Esophagus muscularis mucosa (tissue), 4 donors: ENCODE measurements around the gene ARMC9. TPM values are rescaled to one million over a fixed set of nuclear protein-coding genes. Genes with fewer than 3 reads are reported as not detected.

Experiments
- DNase-seq: peaks from one replicate; pipeline ENCODE4 v3.0.0-alpha.2; 2017; ENCODE audit errors: extremely low spot score
- H3K27ac ChIP-seq, 4 donors: fragments of 200-600 bp; sonication (generic); replicated peaks in 1 of 4; 1 replicate in 3 of 4; 2 replicates in 1 of 4; pipeline ENCODE4 v1.5.1; 2016 to 2019; ENCODE audit warnings: mild to moderate bottlenecking in 1 of 4
- H3K27me3 ChIP-seq, 4 donors: fragments of 200-600 bp; sonication (generic); one replicate each; pipeline versions ENCODE4 v1.5.1 to v1.6.0; 2016 to 2019
- H3K36me3 ChIP-seq, 4 donors: fragments of 200-600 bp; sonication (generic); one replicate each; pipeline ENCODE4 v1.5.1; 2016 to 2019
- H3K4me1 ChIP-seq, 4 donors: fragments of 200-600 bp; sonication (generic); one replicate each; pipeline ENCODE4 v1.5.1; 2016 to 2019
- H3K4me3 ChIP-seq, 4 donors: fragments of 200-600 bp; sonication (generic); 1 replicate in 2 of 4; 2 replicates in 2 of 4; pipeline ENCODE4 v1.5.1; 2016 to 2019; ENCODE audit warnings: mild to moderate bottlenecking in 4 of 4, moderate library complexity in 1 of 4
- H3K9me3 ChIP-seq, 4 donors: fragments of 200-600 bp; sonication (generic); 1 replicate in 3 of 4; 2 replicates in 1 of 4; pipeline ENCODE4 v1.5.1; 2016 to 2019
- CTCF ChIP-seq, 3 experiments: fragments of 200-600 bp in 2 of 3; fragments of 450-650 bp in 1 of 3; sonication (generic) in 2 of 3; IDR thresholded peaks; one replicate each; pipeline ENCODE4 v1.5.1; 2017 to 2019; ENCODE audit warnings: antibody characterized with exemption in 3 of 3, mild to moderate bottlenecking in 2 of 3, moderate library complexity in 1 of 3
- EP300 ChIP-seq: sonication (generic); formaldehyde crosslinking; IDR thresholded peaks from one replicate; pipeline ENCODE4 v1.6.1; 2017; ENCODE audit warnings: antibody characterized with exemption
- POLR2A ChIP-seq: fragments of 450-650 bp; IDR thresholded peaks from one replicate; pipeline ENCODE4 v1.6.1; 2017; ENCODE audit warnings: antibody characterized with exemption, moderate library complexity, mild to moderate bottlenecking, low read depth
- POLR2AphosphoS5 ChIP-seq, 2 donors: sonication (generic); formaldehyde crosslinking; IDR thresholded peaks; one replicate each; pipeline ENCODE4 v1.6.1; 2017; ENCODE audit warnings: antibody characterized with exemption in 2 of 2
- WGBS: methylation state at CpG from one replicate; pipeline ENCODE4 v1.1.5; 2018; 5-methylcytosine and 5-hydroxymethylcytosine counted together
- intact Hi-C: fragments of 100-400 bp; cut with DNase I; formaldehyde crosslinking; loops from one replicate; pipeline ENCODE4 v1.15.1; 2023
- total RNA-seq, 4 donors: library from RNA; depleted of rRNA; stranded (reverse); fragments of >200 nt; gene quantifications; one replicate each; pipeline versions ENCODE4 v1.1.0 to v1.2.1, GENCODE V29; 2016

ARMC9 gene
- total RNA-seq, 4 donors from 2014 or later, result 119 to 262 (median 152) TPM

- no peaks in the 10 kb centered on the region for H3K27me3 ChIP-seq
- no peak overlapping the region for H3K4me3 ChIP-seq
- intact Hi-C loops, result loop anchor here (5.0 to 10.0 kb wide), 3 partner anchors 116 to 304 kb away; no protein-coding TSS in a partner anchor
- no peaks in the 10 kb centered on the region for H3K36me3 ChIP-seq
- H3K27ac ChIP-seq, result no peak overlapping the region
- TF ChIP-seq CTCF (IDR thresholded peaks at IDR 0.05) (no peak), POLR2AphosphoS5 (IDR thresholded peaks at IDR 0.05) (no peak)
- WGBS, result 65% methylated on average over 3 of the region's 3 CpGs
- peaks cover 10 to 17% (median 15%) of the 10 kb centered on the region in 4 donors for H3K4me1 ChIP-seq
- no peak for DNase-seq
- H3K9me3 ChIP-seq, result peaks cover 0 to 5% (median 2%) of the 10 kb centered on the region in 4 donors
Observed at GRCh38 chr2:231411237-231411636, 212.8 kb downstream of the ARMC9 start.

GRCh38 chr2:231411831-231412617 is 213.6 kb downstream of the ARMC9 start:
- TF ChIP-seq POLR2A (no peak), EP300 (no peak), POLR2AphosphoS5 (IDR thresholded peaks at IDR 0.05) (peak in 1 of 2 donors; percentile 6), CTCF (IDR thresholded peaks at IDR 0.05) (peak; percentile 78 to 87 (median 80))
- intact Hi-C loops, result loop anchor here (5.0 to 10.0 kb wide), 3 partner anchors 117 to 305 kb away; no protein-coding TSS in a partner anchor
- Histone ChIP-seq H3K36me3 (no peaks in the 10 kb centered on the region), H3K4me3 (peak overlapping the region; percentile 62 to 80 (median 64)), H3K4me1 (peaks cover 10 to 17% (median 15%) of the 10 kb centered on the region in 4 donors), H3K27ac (peak overlapping the region in 2 of 4 donors; percentile 12 to 35), H3K27me3 (no peaks in the 10 kb centered on the region), H3K9me3 (peaks cover 0 to 5% (median 2%) of the 10 kb centered on the region in 4 donors)
- WGBS, result 2% methylated on average over 45 of the region's 67 CpGs
- DNase-seq, result no peak

- Histone ChIP-seq H3K9me3 (peaks cover 0 to 5% (median 2%) of the 10 kb centered on the region in 4 donors), H3K4me1 (peaks cover 10 to 17% (median 15%) of the 10 kb centered on the region in 4 donors), H3K4me3 (peak overlapping the region; percentile 62 to 80 (median 64)), H3K27me3 (no peaks in the 10 kb centered on the region), H3K36me3 (no peaks in the 10 kb centered on the region), H3K27ac (peak overlapping the region in 1 of 4 donors; percentile 12)
- WGBS, result 39% methylated on average over 8 of the region's 9 CpGs
- no peak for DNase-seq
- TF ChIP-seq EP300, result no peak
- no peak for TF ChIP-seq CTCF (IDR thresholded peaks at IDR 0.05)
- no peak for TF ChIP-seq POLR2AphosphoS5 (IDR thresholded peaks at IDR 0.05)
- no peak for TF ChIP-seq POLR2A
- intact Hi-C loops, result loop anchor here (5.0 to 10.0 kb wide), 3 partner anchors 118 to 305 kb away; no protein-coding TSS in a partner anchor
Observed at GRCh38 chr2:231412618-231412963, 214.2 kb downstream of the ARMC9 start.

GRCh38 chr2:231413456-231413855 is 215.0 kb downstream of the ARMC9 start:
- 85% methylated on average over 6 of the region's 6 CpGs for WGBS
- Histone ChIP-seq H3K9me3 (peaks cover 0 to 5% (median 2%) of the 10 kb centered on the region in 4 donors), H3K4me3 (no peak overlapping the region), H3K4me1 (peaks cover 10 to 17% (median 15%) of the 10 kb centered on the region in 4 donors), H3K27me3 (no peaks in the 10 kb centered on the region), H3K27ac (no peak overlapping the region), H3K36me3 (no peaks in the 10 kb centered on the region)
- intact Hi-C loops, result loop anchor here (5.0 to 10.0 kb wide), 3 partner anchors 119 to 306 kb away; no protein-coding TSS in a partner anchor
- DNase-seq, result no peak
- no peak for TF ChIP-seq CTCF (IDR thresholded peaks at IDR 0.05)
- no peak for TF ChIP-seq POLR2AphosphoS5 (IDR thresholded peaks at IDR 0.05)
- no peak for TF ChIP-seq EP300
- no peak for TF ChIP-seq POLR2A
